Mucosa of rectum (tissue), 2 donors: ENCODE measurements around the gene IL2.

ENCODE experiments used
- H3K27ac ChIP-seq, 2 donors: one replicate each; pipeline ENCODE4 v1.7.0; 2013; ENCODE audit warnings: inconsistent platforms in 2 of 2, low read depth in 2 of 2, low read length in 2 of 2
- H3K27me3 ChIP-seq, 2 donors: one replicate each; pipeline ENCODE4 v1.7.0; 2013; ENCODE audit warnings: low read length in 2 of 2; ENCODE audit not compliant: control insufficient read depth in 2 of 2, insufficient read depth in 2 of 2
- H3K36me3 ChIP-seq, 2 donors: one replicate each; pipeline ENCODE4 v1.7.0; 2013; ENCODE audit warnings: low read length in 2 of 2; ENCODE audit not compliant: control insufficient read depth in 2 of 2, insufficient read depth in 2 of 2
- H3K4me1 ChIP-seq, 2 donors: one replicate each; pipeline ENCODE4 v1.7.0; 2013; ENCODE audit warnings: low read length in 2 of 2, mild to moderate bottlenecking in 1 of 2; ENCODE audit not compliant: control insufficient read depth in 2 of 2, insufficient read depth in 2 of 2
- H3K4me3 ChIP-seq, 2 donors: one replicate each; pipeline ENCODE4 v1.7.0; 2013; ENCODE audit warnings: low read length in 2 of 2
- H3K9ac ChIP-seq, 2 donors: one replicate each; pipeline ENCODE4 v1.7.0; 2013; ENCODE audit warnings: low read length in 2 of 2, low read depth in 1 of 2, mild to moderate bottlenecking in 1 of 2
- H3K9me3 ChIP-seq, 2 donors: one replicate each; pipeline ENCODE4 v1.7.0; 2013; ENCODE audit warnings: low read length in 2 of 2; ENCODE audit not compliant: control insufficient read depth in 2 of 2
- donor health status: healthy.
- donor health status: Normal muscosa, but diverticular disease.

IL2 gene

DNA sequence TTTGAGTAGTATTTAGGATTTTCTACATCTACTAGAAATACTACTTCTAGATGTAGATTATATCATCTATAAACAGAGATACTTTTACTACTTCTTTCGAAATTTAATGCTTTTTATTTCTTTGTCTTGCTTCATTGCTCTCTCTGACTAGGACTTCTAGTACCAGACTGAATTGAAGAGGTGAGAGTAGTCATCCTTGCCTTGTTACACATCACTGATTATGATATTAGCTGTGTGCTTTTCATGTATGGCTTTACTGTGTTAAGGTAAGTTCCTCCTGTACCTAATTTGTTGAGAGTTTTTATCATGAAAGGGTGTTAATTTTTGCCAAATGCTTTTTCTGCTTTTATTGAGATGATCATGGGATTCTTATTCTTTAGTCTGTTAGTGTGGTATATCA lies 19.6 kb upstream of the IL2 start:
- no peak overlapping the region for H3K9ac ChIP-seq
- no peaks in the 10 kb centered on the region for H3K27me3 ChIP-seq
- no peaks in the 10 kb centered on the region for H3K9me3 ChIP-seq
- H3K4me3 ChIP-seq = no peak overlapping the region
- no peaks in the 10 kb centered on the region for H3K4me1 ChIP-seq
- H3K27ac ChIP-seq = no peak overlapping the region
- no peaks in the 10 kb centered on the region for H3K36me3 ChIP-seq

DNA sequence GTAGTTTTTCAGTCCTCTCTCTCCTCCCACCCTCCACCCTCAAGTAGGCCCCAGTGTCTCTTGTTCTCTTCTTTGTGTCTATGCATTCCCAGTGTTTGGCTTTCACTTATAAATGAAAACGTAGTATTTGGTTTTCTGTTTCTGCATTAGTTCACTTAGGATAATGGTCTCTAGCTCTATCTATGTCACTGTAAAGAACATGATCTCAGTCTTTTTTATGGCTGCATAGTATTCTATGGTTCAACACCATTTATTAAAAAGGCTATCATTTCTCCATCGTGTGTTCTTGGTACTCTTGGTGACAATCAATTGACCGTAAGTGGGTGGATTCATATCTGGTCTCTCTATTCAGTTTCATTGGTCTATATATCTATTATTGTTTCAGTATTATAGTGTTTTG lies 18.7 kb upstream of the IL2 start:
- no peaks in the 10 kb centered on the region for H3K4me1 ChIP-seq
- no peaks in the 10 kb centered on the region for H3K27me3 ChIP-seq
- H3K9ac ChIP-seq = no peak overlapping the region
- no peak overlapping the region for H3K27ac ChIP-seq
- no peaks in the 10 kb centered on the region for H3K36me3 ChIP-seq
- H3K9me3 ChIP-seq = no peaks in the 10 kb centered on the region
- no peak overlapping the region for H3K4me3 ChIP-seq

DNA sequence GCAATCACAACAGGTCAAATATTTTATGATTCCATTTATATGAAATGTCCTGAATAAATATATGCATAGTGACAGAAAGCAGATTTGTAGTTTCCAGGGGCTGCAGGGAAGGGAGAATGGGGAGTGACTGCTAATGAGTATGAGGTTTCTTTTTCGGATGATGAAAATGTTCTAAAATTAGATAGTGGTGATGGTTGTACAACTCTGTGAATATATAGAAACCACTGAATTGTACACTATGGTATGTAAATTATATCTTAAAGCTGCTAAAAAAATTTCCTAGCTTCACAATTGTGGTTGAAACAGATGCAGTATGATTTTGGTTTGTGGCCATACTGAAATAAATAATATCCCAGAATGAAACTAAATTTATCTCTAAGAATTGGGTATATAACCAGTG lies 12.9 kb upstream of the IL2 start:
- Histone ChIP-seq H3K27ac (no peak overlapping the region), H3K36me3 (no peaks in the 10 kb centered on the region), H3K4me1 (no peaks in the 10 kb centered on the region)

DNA sequence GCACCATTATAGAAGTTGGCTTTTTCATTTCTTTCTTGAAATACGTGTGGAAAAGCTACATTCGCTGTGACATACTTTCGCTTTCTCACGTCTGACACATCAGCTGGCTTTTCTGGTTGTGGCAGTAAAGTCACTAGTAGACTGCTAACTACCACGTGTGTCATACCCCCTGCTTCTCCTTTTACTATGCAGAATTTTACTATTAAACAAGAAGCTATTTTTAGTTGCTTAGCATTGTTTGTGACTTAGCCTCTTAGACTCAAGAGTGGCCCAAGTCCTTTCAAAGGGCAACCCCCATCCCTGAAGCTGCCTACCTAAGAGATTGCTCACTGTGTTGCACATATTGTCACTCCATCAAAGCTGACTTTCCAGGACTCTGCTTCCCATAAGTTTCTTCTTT lies 2.1 kb upstream of the IL2 start:
- Histone ChIP-seq H3K9ac (no peak overlapping the region), H3K4me3 (peak overlapping the region in 1 of 2 donors; percentile 57), H3K4me1 (no peaks in the 10 kb centered on the region), H3K9me3 (no peaks in the 10 kb centered on the region), H3K36me3 (no peaks in the 10 kb centered on the region), H3K27me3 (no peaks in the 10 kb centered on the region), H3K27ac (peak overlapping the region in 1 of 2 donors; percentile 16)

More for the DNA sequence above, 12.9 kb upstream of the IL2 start:
- Histone ChIP-seq H3K4me3 (no peak overlapping the region), H3K9ac (no peak overlapping the region), H3K9me3 (no peaks in the 10 kb centered on the region), H3K27me3 (no peaks in the 10 kb centered on the region)

DNA sequence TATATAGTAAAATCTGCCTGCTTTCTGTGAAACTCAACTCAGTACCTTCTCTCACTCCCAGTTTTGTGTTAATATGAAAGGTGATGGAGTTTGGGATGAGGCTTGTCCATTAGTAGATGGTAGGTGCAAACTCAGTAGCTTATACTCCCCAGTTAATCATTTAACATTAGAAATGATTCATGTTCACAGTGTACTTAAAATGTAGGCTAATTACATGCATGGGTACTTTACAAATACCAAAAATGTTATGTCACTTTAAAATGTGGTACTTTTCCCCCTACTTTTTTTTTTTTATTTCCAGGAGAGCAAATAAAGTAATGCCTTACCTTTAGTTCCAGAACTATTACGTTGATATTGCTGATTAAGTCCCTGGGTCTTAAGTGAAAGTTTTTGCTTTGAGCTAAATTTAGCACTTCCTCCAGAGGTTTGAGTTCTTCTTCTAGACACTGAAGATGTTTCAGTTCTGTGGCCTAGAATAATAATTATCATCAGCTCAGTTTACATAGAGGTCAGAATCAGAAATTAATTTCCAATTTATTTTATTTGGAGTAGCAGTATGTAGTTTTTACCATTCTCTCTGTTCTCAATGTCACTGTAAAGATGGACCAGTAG lies 3.0 kb downstream of the IL2 start:
- Histone ChIP-seq H3K36me3 (no peaks in the 10 kb centered on the region), H3K9me3 (no peaks in the 10 kb centered on the region), H3K4me1 (no peaks in the 10 kb centered on the region), H3K27me3 (no peaks in the 10 kb centered on the region), H3K4me3 (no peak overlapping the region), H3K9ac (no peak overlapping the region), H3K27ac (no peak overlapping the region)

DNA sequence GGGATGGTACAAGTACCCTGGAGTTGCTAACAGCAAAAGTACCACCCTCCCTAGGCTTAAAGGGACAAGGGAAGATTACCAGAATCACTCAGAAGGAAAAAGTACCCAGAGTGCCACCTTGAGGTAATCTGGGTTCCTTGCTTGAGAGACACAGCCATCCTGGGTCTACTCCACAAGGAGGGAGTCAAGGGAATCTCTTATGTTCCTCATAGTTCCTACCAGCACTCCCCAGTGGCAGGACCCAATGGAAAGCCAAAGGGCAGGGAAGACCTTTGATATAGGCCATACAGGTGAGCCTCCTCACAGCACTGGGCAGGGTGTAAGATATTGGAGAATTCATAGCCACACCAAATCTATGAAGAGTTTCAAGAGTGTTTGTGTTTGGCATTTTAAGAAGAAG lies 5.7 kb downstream of the IL2 start:
- Histone ChIP-seq H3K9me3 (no peaks in the 10 kb centered on the region), H3K4me1 (no peaks in the 10 kb centered on the region), H3K9ac (no peak overlapping the region), H3K27ac (no peak overlapping the region), H3K36me3 (no peaks in the 10 kb centered on the region), H3K4me3 (no peak overlapping the region), H3K27me3 (no peaks in the 10 kb centered on the region)

DNA sequence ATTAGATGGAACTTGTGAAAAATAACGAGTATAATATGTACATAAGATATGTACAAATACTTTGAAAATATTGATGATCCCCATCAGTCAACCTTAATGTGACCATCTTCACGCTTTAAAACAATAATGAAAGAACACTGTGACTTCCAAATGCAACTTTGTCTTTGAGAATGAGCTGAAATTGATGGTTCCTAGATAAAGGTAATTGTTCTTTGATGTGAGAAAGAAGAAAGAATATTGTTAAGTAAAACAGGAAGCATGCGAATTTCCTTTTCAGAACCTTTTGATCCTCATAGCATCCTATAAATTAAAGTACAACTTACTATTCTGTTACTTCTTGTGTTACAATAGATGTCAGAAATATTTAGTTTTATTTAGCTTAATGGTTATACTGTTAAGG lies 22.2 kb downstream of the IL2 start:
- no peak overlapping the region for H3K4me3 ChIP-seq
- no peaks in the 10 kb centered on the region for H3K4me1 ChIP-seq
- no peaks in the 10 kb centered on the region for H3K36me3 ChIP-seq
- H3K27me3 ChIP-seq = no peaks in the 10 kb centered on the region
- H3K27ac ChIP-seq = no peak overlapping the region
- H3K9ac ChIP-seq = no peak overlapping the region
- H3K9me3 ChIP-seq = no peaks in the 10 kb centered on the region

DNA sequence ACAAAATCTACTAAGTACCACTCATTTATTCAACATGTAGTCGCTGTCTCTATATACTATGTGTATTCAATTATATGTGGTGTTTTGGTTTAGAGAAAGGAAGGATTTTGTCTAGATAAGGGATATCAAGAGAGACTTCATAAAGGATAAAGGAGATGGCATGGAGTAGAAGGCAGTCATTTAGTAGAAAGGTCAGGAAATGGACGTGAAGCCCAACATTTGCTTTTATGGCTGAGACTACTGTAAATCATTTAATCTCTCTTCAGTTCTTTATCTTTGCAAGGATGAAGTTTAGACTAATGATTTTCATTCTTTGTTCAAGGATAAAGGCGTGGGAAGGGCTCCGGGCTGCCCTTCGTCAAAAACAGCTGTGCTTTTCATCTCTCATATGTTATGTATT lies 25.2 kb downstream of the IL2 start:
- Histone ChIP-seq H3K4me1 (no peaks in the 10 kb centered on the region), H3K4me3 (no peak overlapping the region), H3K9ac (no peak overlapping the region), H3K27ac (no peak overlapping the region), H3K36me3 (no peaks in the 10 kb centered on the region), H3K27me3 (no peaks in the 10 kb centered on the region), H3K9me3 (no peaks in the 10 kb centered on the region)

DNA sequence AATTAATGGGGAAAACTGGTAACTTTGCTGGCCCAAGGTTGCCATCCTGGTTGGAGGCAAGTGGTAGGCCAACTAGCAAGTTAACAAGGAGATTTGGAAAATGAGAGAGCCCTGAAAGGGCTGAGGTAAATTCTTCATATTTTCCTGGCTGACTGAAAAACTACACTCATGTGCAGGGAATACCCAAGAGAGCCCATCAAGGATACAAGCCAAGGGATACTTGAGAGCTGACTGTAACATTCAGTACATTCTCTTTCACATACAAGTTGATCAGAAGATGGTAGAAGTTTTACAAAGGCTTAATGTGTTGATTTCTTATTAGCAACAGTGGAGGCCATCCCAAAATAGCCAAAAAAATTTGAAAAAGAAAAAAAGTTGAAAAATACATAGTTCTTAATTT lies 33.3 kb downstream of the IL2 start:
- Histone ChIP-seq H3K9ac (no peak overlapping the region), H3K27ac (no peak overlapping the region), H3K9me3 (no peaks in the 10 kb centered on the region), H3K27me3 (no peaks in the 10 kb centered on the region), H3K4me1 (no peaks in the 10 kb centered on the region), H3K36me3 (no peaks in the 10 kb centered on the region), H3K4me3 (no peak overlapping the region)

DNA sequence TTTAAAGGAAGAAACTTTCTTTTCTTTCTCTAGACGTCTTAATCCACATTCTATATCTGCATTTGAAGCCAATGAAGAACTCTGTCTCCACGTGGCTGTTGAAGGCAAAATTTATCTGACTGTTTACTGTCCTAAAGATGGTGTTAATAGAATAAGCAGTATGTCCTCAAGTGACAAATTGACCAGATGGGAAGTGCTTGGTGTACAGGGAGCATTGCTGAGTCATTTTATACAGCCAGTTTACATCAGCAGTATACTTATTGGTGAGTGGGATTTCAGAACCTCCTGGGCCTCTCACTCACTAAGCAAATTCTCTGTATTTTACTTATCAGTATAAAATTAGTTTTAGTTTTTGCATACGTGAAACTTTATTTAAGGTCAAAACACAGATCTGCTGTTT lies 44.0 kb downstream of the IL2 start:
- no peaks in the 10 kb centered on the region for H3K9me3 ChIP-seq
- no peak overlapping the region for H3K27ac ChIP-seq
- H3K4me1 ChIP-seq = no peaks in the 10 kb centered on the region
- no peaks in the 10 kb centered on the region for H3K36me3 ChIP-seq
- H3K9ac ChIP-seq = no peak overlapping the region
- no peaks in the 10 kb centered on the region for H3K27me3 ChIP-seq
- no peak overlapping the region for H3K4me3 ChIP-seq

DNA sequence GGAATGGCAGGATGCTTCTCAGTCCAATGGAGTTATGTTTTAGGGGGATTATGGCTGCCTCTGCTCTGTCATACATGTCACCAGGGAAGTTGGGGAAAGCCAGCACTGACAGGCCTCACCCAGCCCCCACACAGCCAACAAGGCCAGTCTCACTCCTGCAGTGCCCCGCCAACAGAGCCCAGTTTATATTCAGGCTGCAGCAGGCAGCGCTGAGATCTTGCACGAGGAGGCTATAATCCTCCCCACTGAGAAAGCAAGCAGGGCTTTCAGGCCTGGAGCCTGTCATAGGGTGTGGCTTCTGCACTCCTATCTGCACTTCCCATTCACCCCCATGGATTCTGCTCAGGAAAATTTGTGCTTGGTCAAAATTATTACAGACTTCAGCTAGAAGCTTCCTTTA lies 52.7 kb downstream of the IL2 start:
- Histone ChIP-seq H3K36me3 (no peaks in the 10 kb centered on the region), H3K9ac (no peak overlapping the region), H3K27me3 (no peaks in the 10 kb centered on the region), H3K9me3 (no peaks in the 10 kb centered on the region), H3K4me1 (no peaks in the 10 kb centered on the region), H3K4me3 (no peak overlapping the region), H3K27ac (no peak overlapping the region)
